Esophagus (tissue), 2 donors: Measurements from ENCODE around the gene FAM90A26. TPM values are rescaled to one million over a fixed set of nuclear protein-coding genes. Genes with fewer than 3 reads are reported as not detected.
"Not testable (repeated sequence)": the region's sequence is repeated elsewhere in the genome, so short reads cannot be mapped to it uniquely, and the experiment has no call there.

Source experiments
- H3K27ac ChIP-seq, 2 donors: one replicate each; pipeline ENCODE4 v1.5.1; 2013; ENCODE audit warnings: low read depth in 2 of 2, mild to moderate bottlenecking in 2 of 2, inconsistent platforms in 1 of 2, low read length in 1 of 2, moderate library complexity in 1 of 2
- H3K27me3 ChIP-seq, 2 donors: one replicate each; pipeline ENCODE4 v1.6.1; 2013; ENCODE audit warnings: low read length in 2 of 2, control low read depth in 1 of 2, mild to moderate bottlenecking in 1 of 2; ENCODE audit not compliant: insufficient read depth in 2 of 2, control insufficient read depth in 1 of 2
- H3K36me3 ChIP-seq, 2 donors: one replicate each; pipeline ENCODE4 v1.6.1; 2013; ENCODE audit warnings: low read length in 1 of 2; ENCODE audit not compliant: control insufficient read depth in 2 of 2, insufficient read depth in 2 of 2
- H3K4me1 ChIP-seq, 2 donors: one replicate each; pipeline ENCODE4 v1.6.1; 2013; ENCODE audit warnings: low read length in 1 of 2; ENCODE audit not compliant: control insufficient read depth in 2 of 2, insufficient read depth in 2 of 2
- H3K4me3 ChIP-seq, 2 donors: one replicate each; pipeline ENCODE4 v1.5.1; 2013; ENCODE audit warnings: low read length in 2 of 2, mild to moderate bottlenecking in 2 of 2, low read depth in 1 of 2, moderate library complexity in 1 of 2
- H3K9me3 ChIP-seq, 2 donors: one replicate each; pipeline ENCODE4 v1.6.1; 2013; ENCODE audit warnings: mild to moderate bottlenecking in 2 of 2, low read depth in 1 of 2, low read length in 1 of 2, moderate library complexity in 1 of 2; ENCODE audit not compliant: control insufficient read depth in 2 of 2, insufficient read depth in 1 of 2
- WGBS, 2 donors: extraction: QIAGEN DNeasy Blood & Tissue Kit; methylation state at CpG; one replicate each; pipeline ENCODE4 v1.1.7; 2013; 5-methylcytosine and 5-hydroxymethylcytosine counted together
- polyA plus RNA-seq, 2 donors: library from polyadenylated mRNA; stranded (reverse); fragments of 200-250 nt; gene quantifications; one replicate each; pipeline ENCODE4 v1.2.3, GENCODE V29; 2013
- donor health status: healthy with polysubstance abuse.
- donor health status: Bipolar disorder and iron deficiency.

Gene FAM90A26
- polyA plus RNA-seq, 2 donors = not detected

DNA sequence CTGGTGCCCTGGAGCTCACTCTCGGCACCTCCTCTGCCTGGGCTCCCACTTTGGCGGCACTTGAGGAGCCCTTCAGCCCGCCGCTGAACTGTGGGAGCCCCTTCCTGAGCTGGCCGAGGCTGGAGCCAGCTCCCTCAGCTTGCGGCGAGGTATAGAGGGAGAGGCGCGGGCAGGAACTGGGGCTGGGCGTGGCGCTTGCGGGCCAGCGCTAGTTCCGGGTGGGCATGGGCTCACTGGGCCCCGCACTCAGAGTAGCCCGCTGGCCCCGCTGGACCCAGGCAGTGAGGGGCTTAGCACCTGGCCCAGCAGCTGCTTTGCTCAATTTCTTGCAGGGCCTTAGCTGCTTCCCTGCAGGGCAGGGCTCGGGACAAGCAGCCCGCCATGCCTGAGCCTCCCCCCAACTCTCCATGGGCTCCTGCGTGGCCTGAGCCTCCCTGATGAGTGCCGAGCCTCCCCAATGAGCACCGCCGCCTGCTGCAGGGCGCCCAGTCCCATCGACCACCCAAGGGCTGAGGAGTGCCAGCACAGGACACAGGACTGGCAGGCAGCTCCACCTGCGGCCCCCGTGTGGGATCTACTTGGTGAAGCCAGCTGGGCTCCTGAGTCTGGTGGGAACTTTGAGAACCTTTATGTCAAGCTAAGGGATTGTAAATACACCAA lies 26.7 kb upstream of the FAM90A26 start:
- H3K4me3 ChIP-seq = no peak overlapping the region
- WGBS, 2 donors = 96% methylated on average over 25 to 27 of the region's 27 CpGs
- H3K36me3 ChIP-seq = peaks cover 0 to 2% of the 10 kb centered on the region in 2 donors
- H3K27me3 ChIP-seq = no peaks in the 10 kb centered on the region
- H3K4me1 ChIP-seq = no peaks in the 10 kb centered on the region
- no peaks in the 10 kb centered on the region for H3K9me3 ChIP-seq
- no peak overlapping the region for H3K27ac ChIP-seq

- no peaks in the 10 kb centered on the region for H3K27me3 ChIP-seq
- H3K4me1 ChIP-seq = no peaks in the 10 kb centered on the region
- no peaks in the 10 kb centered on the region for H3K9me3 ChIP-seq
- WGBS, 2 donors = 88 to 94% methylated on average over 9 of the region's 9 CpGs
- H3K27ac ChIP-seq = no peak overlapping the region
- H3K36me3 ChIP-seq = peaks cover 0 to 2% of the 10 kb centered on the region in 2 donors
- no peak overlapping the region for H3K4me3 ChIP-seq
Observed at GRCh38 chr4:9146967-9147366, 23.2 kb upstream of the FAM90A26 start.

DNA sequence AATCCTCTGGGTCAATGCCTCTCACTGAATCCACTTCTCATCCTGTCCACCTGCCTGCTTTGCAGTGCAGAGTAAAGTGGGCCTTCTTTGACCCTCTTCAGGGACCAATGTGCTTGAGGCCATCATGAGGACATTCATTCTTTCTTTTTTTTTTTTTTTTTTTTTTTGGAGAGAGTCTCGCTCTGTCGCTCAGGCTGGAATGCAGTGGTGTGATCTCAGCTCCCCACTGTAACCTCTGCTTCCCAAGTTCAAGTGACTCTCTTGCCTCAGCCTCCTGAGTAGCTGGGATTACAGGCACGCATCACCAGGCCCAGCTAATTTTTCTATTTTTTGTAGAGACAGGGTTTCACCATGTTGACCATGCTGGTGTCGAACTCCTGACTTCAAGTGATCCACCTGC lies 22.8 kb upstream of the FAM90A26 start:
- H3K27ac ChIP-seq, H3K4me3 ChIP-seq, H3K36me3 ChIP-seq, H3K27me3 ChIP-seq, H3K9me3 ChIP-seq, H3K4me1 ChIP-seq: not testable (repeated sequence)
- 95 to 100% methylated on average over 4 of the region's 4 CpGs for WGBS, 2 donors

DNA sequence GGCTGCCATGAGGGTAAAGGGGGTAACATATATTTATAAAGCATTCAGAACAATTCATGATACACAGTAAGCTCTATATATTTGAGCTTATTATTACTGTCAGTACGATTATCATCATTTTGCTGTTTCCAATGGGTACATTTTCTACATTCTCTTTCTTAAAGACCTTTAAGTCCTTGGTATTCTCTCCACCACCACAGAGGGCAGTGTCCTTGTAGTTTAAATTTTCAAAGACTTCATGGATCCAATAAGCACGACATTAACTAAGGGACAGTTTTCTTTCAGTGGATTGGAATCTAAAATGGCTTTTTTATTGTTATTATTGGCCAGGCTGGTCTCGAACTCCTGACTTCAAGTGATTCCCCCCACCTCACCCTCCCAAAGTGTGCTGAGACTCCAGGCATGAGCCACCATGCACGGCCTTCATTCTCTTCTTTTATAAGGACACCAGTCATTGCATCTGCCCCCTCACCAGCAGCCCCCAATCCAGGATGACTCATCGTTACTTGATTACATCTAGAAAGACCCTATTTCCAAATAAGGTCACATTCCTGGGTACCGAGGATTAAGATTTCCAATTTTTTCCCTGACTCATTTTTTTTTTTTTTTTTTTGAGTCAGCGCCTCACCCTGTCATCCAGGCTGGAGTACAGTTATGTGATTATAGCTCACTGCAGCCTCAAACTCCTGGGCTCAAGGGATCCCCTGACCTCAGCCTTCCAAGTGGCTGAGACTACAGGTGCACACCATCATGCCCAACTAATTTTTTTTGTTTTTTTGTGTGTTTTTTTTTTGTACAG lies 21.4 kb upstream of the FAM90A26 start:
- not testable (repeated sequence) for H3K4me3 ChIP-seq, H3K4me1 ChIP-seq, H3K27ac ChIP-seq, H3K27me3 ChIP-seq, H3K36me3 ChIP-seq, H3K9me3 ChIP-seq
- 77 to 85% methylated on average over 7 of the region's 7 CpGs for WGBS, 2 donors

- H3K4me1 ChIP-seq, H3K9me3 ChIP-seq, H3K36me3 ChIP-seq, H3K27me3 ChIP-seq: not testable (repeated sequence)
- 2% methylated on average over 11 to 12 of the region's 12 CpGs for WGBS, 2 donors
- Histone ChIP-seq H3K4me3 (peak overlapping the region; percentile 56 to 62), H3K27ac (peak overlapping the region; percentile 94 to 96)
Observed at GRCh38 chr4:9151809-9152179, 18.4 kb upstream of the FAM90A26 start.

DNA sequence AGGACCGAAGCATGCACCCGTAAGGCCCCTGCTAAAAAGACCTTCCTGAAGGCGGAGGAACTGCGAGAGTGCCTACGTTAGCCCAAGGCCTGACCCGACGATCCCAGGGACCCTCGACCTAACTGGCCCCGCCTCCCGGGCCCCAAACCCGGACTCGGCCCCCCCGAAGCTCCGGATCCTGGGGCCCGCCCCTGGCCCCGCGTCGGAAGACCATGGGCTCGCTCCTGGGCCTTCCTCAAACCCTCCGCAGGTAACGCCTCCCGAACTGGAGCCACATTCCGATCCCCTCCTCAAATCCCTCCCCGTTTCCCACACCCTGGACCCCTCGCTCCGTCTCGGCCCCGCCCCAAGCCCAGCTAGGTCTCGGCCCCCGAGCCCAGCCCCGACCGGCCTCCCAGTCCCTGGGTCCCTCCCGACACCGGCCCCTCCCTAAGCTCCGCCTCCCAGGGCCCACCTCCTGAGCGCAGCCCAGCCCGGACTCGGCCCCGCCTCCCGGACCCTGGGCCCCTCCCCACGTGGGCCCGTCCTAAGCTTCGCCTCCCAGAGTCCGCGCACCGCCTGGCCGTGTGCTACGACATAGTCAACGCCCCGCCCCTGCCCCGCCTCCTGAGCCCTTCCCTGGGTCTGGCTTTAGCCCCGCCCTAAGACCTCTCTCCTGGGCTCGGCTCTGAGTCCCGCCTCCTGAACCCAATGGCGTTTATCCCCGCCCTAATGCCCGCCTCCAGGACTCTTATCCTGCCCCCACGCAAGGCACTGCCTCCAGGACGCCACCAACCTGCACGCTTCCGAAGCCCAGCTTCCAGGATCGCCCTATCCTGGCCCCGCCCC lies 17.8 kb upstream of the FAM90A26 start:
- not testable (repeated sequence) for H3K9me3 ChIP-seq, H3K27me3 ChIP-seq, H3K4me1 ChIP-seq, H3K36me3 ChIP-seq
- peak overlapping the region; percentile 94 to 96 for H3K27ac ChIP-seq
- H3K4me3 ChIP-seq = peak overlapping the region; percentile 56 to 62
- WGBS, 2 donors = 0 to 1% methylated on average over 48 to 63 of the region's 63 CpGs

DNA sequence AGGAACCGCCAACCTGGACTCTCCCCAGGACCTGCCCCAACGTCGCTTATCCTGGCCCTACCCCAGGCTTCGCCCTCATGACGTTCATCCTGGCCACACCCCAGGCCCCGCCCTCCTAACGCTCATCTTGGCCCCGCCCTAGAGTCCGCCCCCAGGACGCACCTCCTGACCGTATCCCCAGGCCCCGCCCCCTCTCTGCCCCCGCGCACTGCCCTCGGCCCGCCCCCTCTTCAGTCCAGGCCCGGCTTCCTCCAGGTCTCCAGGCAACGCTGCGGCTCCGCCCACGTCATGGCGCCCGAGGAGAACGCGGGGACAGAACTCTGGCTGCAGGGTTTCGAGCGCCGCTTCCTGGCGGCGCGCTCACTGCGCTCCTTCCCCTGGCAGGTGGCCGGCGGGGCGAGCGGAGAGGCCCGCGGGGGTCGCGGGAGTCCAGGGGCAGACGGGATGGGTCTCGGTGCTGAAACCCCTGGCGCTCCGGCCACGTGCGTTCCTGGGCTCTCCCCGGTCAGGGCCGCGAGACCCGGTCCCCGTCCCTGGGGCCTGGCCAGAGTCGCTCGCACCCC lies 17.1 kb upstream of the FAM90A26 start:
- not testable (repeated sequence) for H3K36me3 ChIP-seq, H3K27me3 ChIP-seq, H3K9me3 ChIP-seq, H3K4me1 ChIP-seq
- WGBS, 2 donors = 0 to 1% methylated on average over 47 to 53 of the region's 53 CpGs
- Histone ChIP-seq H3K27ac (peak overlapping the region; percentile 81 to 94), H3K4me3 (peak overlapping the region; percentile 66)

DNA sequence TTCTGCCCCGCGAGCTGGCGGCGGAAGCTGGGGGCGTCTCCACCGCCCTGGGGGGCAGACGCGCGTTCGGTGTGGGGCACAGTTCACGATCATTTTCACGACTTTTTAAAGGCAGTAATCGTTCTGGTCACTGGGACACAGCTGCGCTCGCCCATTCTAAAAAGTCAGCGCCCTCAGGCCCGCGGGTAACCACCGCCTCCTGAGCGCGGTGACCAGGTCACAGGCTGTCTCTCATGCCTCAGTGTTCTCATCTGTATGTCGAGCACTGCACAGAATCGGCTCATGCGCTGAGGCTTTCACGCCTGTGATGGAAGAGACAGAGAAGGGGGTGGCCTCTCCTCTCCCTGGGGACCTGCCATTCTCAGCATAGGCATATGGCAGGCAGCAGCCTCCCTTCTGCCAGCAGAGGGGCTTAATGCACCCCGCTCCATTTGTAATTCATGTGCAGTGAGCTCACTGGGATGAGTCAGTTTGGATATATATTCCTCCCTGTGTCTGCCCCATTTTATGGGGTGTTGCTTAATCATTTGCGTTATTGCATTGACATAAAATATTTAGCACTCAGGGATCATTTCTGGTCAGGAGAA lies 16.5 kb upstream of the FAM90A26 start:
- Histone ChIP-seq H3K4me3 (peak overlapping the region; percentile 66), H3K27ac (peak overlapping the region; percentile 81 to 94)
- H3K9me3 ChIP-seq, H3K4me1 ChIP-seq, H3K36me3 ChIP-seq, H3K27me3 ChIP-seq: not testable (repeated sequence)
- 2 to 4% methylated on average over 27 of the region's 27 CpGs for WGBS, 2 donors

GRCh38 chr4:9155101-9155886 lies 14.9 kb upstream of the FAM90A26 start:
- H3K36me3 ChIP-seq, H3K27ac ChIP-seq, H3K4me3 ChIP-seq, H3K27me3 ChIP-seq, H3K9me3 ChIP-seq, H3K4me1 ChIP-seq: not testable (repeated sequence)
- WGBS, 2 donors = 76 to 79% methylated on average over 12 of the region's 12 CpGs
